HCT116 (cell line): ENCODE measurements around the gene C9orf50. TPM values are rescaled to one million over a fixed set of nuclear protein-coding genes. Genes with fewer than 3 reads are reported as not detected.

Source experiments
- ATAC-seq: fragments of 200-7000 bp; cut with Tn5 transposase; 2 replicates; pipeline ENCODE4 v1.9.1; 2020; ENCODE audit warnings: mild to moderate bottlenecking, moderate library complexity
- BruUV-seq: library from RNA; stranded (reverse); fragments of 400-500 nt; replicated peaks from 2 replicates; lab custom pipeline; 2021; lab: Mats Ljungman, UMichigan
- CTCF ChIA-PET: fragments of 300-600 bp; sonication (Branson Sonifier 250); formaldehyde crosslinking; loops from one replicate; lab custom pipeline; 2021; ENCODE audit warnings: antibody characterized with exemption; lab: Charles Lee
- POLR2A ChIA-PET: fragments of 300-600, 350-600 bp; sonication (Branson Sonifier 250); formaldehyde crosslinking; loops from one replicate; lab custom pipeline; 2021; ENCODE audit warnings: antibody characterized with exemption; lab: Charles Lee
- RAD21 ChIA-PET, 2 experiments: fragments of 300-600 bp; sonication (Branson Sonifier 250); formaldehyde crosslinking; loops; one replicate each; lab custom pipeline; 2023; ENCODE audit warnings: low total read pairs in 2 of 2; ENCODE audit not compliant: uncharacterized antibody in 2 of 2, unreplicated experiment in 2 of 2, low non-redundant PET in 1 of 2; lab: Charles Lee
- DNase-seq: peaks from one replicate; pipeline ENCODE4 v3.0.0-alpha.2; 2010; ENCODE audit warnings: low read depth, low spot score
- H2AFZ ChIP-seq: fragments of 200-600 bp; shearing (Covaris generic), sonication (generic); 2 replicates; pipeline ENCODE4 v1.6.1; 2017; ENCODE audit warnings: low read depth, mixed run types, mixed read lengths, antibody characterized with exemption, low read length; ENCODE audit not compliant: poor library complexity, severe bottlenecking
- H3K27ac ChIP-seq: 2 replicates; pipeline ENCODE4 v1.5.1; 2012; ENCODE audit warnings: low read depth, low read length
- H3K27me3 ChIP-seq: fragments of 200-600 bp; sonication (generic); 2 replicates; pipeline ENCODE4 v1.6.1; 2016; ENCODE audit warnings: mixed run types, low read length, mixed read lengths; ENCODE audit not compliant: insufficient read depth
- H3K36me3 ChIP-seq, 2 experiments: fragments of 200-500 bp in 1 of 2; fragments of 200-600 bp in 1 of 2; sonication (Bioruptor generic) in 1 of 2; sonication (generic) in 1 of 2; 2 replicates each; pipeline versions ENCODE4 v1.5.1 to v1.6.1; 2014 to 2016; ENCODE audit warnings: low read length in 2 of 2, inconsistent platforms in 1 of 2, mixed read lengths in 1 of 2, mixed run types in 1 of 2; ENCODE audit not compliant: insufficient read depth in 2 of 2, control insufficient read depth in 1 of 2
- H3K4me1 ChIP-seq, 2 experiments: fragments of 200-600 bp in 1 of 2; sonication (generic) in 1 of 2; 2 replicates each; pipeline versions ENCODE4 v1.5.1 to v1.6.1; 2012 to 2017; ENCODE audit warnings: low read length in 2 of 2, inconsistent platforms in 1 of 2, mild to moderate bottlenecking in 1 of 2, mixed read lengths in 1 of 2, mixed run types in 1 of 2, moderate library complexity in 1 of 2; ENCODE audit not compliant: insufficient read depth in 2 of 2, control insufficient read depth in 1 of 2
- H3K4me2 ChIP-seq: fragments of 200-600 bp; sonication (generic); 2 replicates; pipeline ENCODE4 v1.6.1; 2017; ENCODE audit warnings: mixed run types, low read length, mixed read lengths
- H3K4me3 ChIP-seq, 2 experiments: fragments of 200-600 bp in 1 of 2; sonication (generic) in 1 of 2; replicated peaks in 1 of 2; 2 replicates each; pipeline ENCODE4 v1.5.1; 2011 to 2016; ENCODE audit warnings: low read length in 2 of 2, control low read depth in 1 of 2, low read depth in 1 of 2, mild to moderate bottlenecking in 1 of 2, mixed read lengths in 1 of 2, mixed run types in 1 of 2
- H3K79me2 ChIP-seq: fragments of 200-600 bp; sonication (generic); 2 replicates; pipeline ENCODE4 v1.6.1; 2017; ENCODE audit warnings: mild to moderate bottlenecking, mixed run types, low read length, moderate library complexity, mixed read lengths; ENCODE audit not compliant: insufficient read depth
- H3K9ac ChIP-seq: fragments of 200-600 bp; sonication (generic); 2 replicates; pipeline ENCODE4 v1.6.1; 2016; ENCODE audit warnings: low read length, mixed read lengths
- H3K9me2 ChIP-seq: fragments of 200-600 bp; sonication (generic), shearing (Covaris generic); 2 replicates; pipeline ENCODE4 v1.6.1; 2017; ENCODE audit warnings: mixed run types, mild to moderate bottlenecking, moderate library complexity; ENCODE audit not compliant: insufficient read depth
- H3K9me3 ChIP-seq, 2 experiments: fragments of 200-500 bp in 1 of 2; fragments of 200-600 bp in 1 of 2; sonication (Bioruptor generic) in 1 of 2; sonication (generic) in 1 of 2; 2 replicates each; pipeline ENCODE4 v1.6.1; 2014 to 2017; ENCODE audit warnings: low read length in 2 of 2, mixed read lengths in 2 of 2, inconsistent platforms in 1 of 2, low read depth in 1 of 2, mild to moderate bottlenecking in 1 of 2, mixed run types in 1 of 2, moderate library complexity in 1 of 2; ENCODE audit not compliant: control insufficient read depth in 1 of 2, insufficient read depth in 1 of 2
- H4K20me1 ChIP-seq: fragments of 200-600 bp; sonication (generic), shearing (Covaris generic); 2 replicates; pipeline ENCODE4 v1.6.1; 2017; ENCODE audit warnings: mixed run types, mild to moderate bottlenecking, moderate library complexity; ENCODE audit not compliant: insufficient read depth
- ATF3 ChIP-seq: IDR thresholded peaks from 2 replicates; pipeline ENCODE4 v1.6.1; 2012
- CTCF ChIP-seq, 3 experiments: fragments of 200-600 bp in 1 of 3; sonication (generic) in 1 of 3; IDR thresholded peaks in 2 of 3; conservative IDR thresholded peaks in 1 of 3; 2 replicates each; pipeline ENCODE4 v1.5.1; 2012 to 2017; ENCODE audit warnings: low read depth in 2 of 3, low read length in 2 of 3, antibody characterized with exemption in 1 of 3, borderline replicate concordance in 1 of 3, control low read depth in 1 of 3, mild to moderate bottlenecking in 1 of 3, mixed read lengths in 1 of 3, mixed run types in 1 of 3, moderate library complexity in 1 of 3; ENCODE audit not compliant: insufficient read depth in 1 of 3
- POLR2A ChIP-seq: IDR thresholded peaks from 2 replicates; pipeline ENCODE4 v1.7.0; 2011; ENCODE audit warnings: borderline replicate concordance; ENCODE audit not compliant: insufficient read depth, insufficient read length; ENCODE audit errors: extremely low read depth
- RAD21 ChIP-seq: IDR thresholded peaks from 2 replicates; pipeline ENCODE4 v1.6.1; 2012; ENCODE audit warnings: low read depth, mild to moderate bottlenecking
- SIN3A ChIP-seq: IDR thresholded peaks from 2 replicates; pipeline ENCODE4 v1.6.1; 2012; ENCODE audit warnings: low read depth
- TCF7L2 ChIP-seq: IDR thresholded peaks from 2 replicates; pipeline ENCODE4 v1.7.0; 2011; ENCODE audit warnings: borderline replicate concordance, inconsistent platforms; ENCODE audit not compliant: insufficient read depth, insufficient read length; ENCODE audit errors: extremely low read depth
- ZFX ChIP-seq: fragments of 450-650 bp; IDR thresholded peaks from 2 replicates; pipeline ENCODE4 v1.6.1; 2017
- ZNF274 ChIP-seq: fragments of 200-500 bp; sonication (Bioruptor generic); IDR thresholded peaks from 2 replicates; pipeline ENCODE4 v1.6.1; 2014; ENCODE audit warnings: mild to moderate bottlenecking, low read depth, low read length, inconsistent platforms
- intact Hi-C: fragments of 100-400 bp; cut with micrococcal nuclease; formaldehyde crosslinking; loops from 2 replicates; pipeline ENCODE4 v1.10.0; 2022
- total RNA-seq: library from RNA; stranded (reverse); gene quantifications from one replicate; pipeline ENCODE4 v1.2.1, GENCODE V29; 2021; ENCODE audit not compliant: unreplicated experiment

Gene C9orf50
- total RNA-seq, 1 experiment from 2014 or later: not detected

- BruUV-seq: no TSS peak
- DNase-seq: peak; percentile 45
- intact Hi-C loops: loop anchor here (1.0 kb wide), 2 partner anchors 485 to 493 kb away; no protein-coding TSS in a partner anchor
Observed at GRCh38 chr9:129624168-129624759, 3.4 kb upstream of the C9orf50 start.

More at GRCh38 chr9:129624168-129624759, 3.4 kb upstream of the C9orf50 start:
- ChIA-PET RAD21 (interaction anchor here (1.1 to 2.0 kb wide), 4 partner anchors 10 to 493 kb away, joined by 5 to 9 read pairs (median 7); no protein-coding TSS in a partner anchor), POLR2A (interaction anchor here (1.2 to 3.8 kb wide), 8 partner anchors 16 to 493 kb away, joined by 3 to 26 read pairs (median 4); partner anchors contain the start of gene IER5L), CTCF (interaction anchor here (0.5 to 4.4 kb wide), 21 partner anchors 9 to 543 kb away, joined by 3 to 91 read pairs (median 4); partner anchors contain the start of genes DOLPP1 and IER5L)
- Histone ChIP-seq H3K4me3 (no peak overlapping the region), H3K9me3 (no peaks in the 10 kb centered on the region), H4K20me1 (peaks cover 15% of the 10 kb centered on the region; the same call in 1 of the 2 replicates), H3K9ac (no peak overlapping the region), H3K27me3 (no peaks in the 10 kb centered on the region), H3K4me2 (no peak overlapping the region), H3K79me2 (peaks cover 33% of the 10 kb centered on the region), H3K4me1 (peaks cover 11 to 43% of the 10 kb centered on the region in 2 experiments), H3K9me2 (no peaks in the 10 kb centered on the region), H2AFZ (no peak overlapping the region), H3K36me3 (peaks cover 5 to 17% of the 10 kb centered on the region in 2 experiments; a peak in 3 of 4 replicates), H3K27ac (peak overlapping the region; percentile 2; the same call in 1 of the 2 replicates)
- ATAC-seq: peak; percentile 49
- TF ChIP-seq SIN3A (0 out of 2 replicates have a peak, but pooled peaks have one; percentile 5), CTCF (IDR thresholded peaks at IDR 0.05 in 2 of 3, conservative IDR thresholded peaks at IDR 0.05 in 1 of 3; ENCODE audit: borderline replicate concordance in 1 of 3, insufficient read depth in 1 of 3, low read depth in 2 of 3, low read length in 2 of 3) (peak; percentile 77 to 88 (median 87)), RAD21 (peak; percentile 82), TCF7L2 (no peak), ZFX (no peak), POLR2A (no peak), ATF3 (no peak), ZNF274 (no peak)
